Neural cell (in vitro differentiated cells): ENCODE measurements around the gene CSMD2. TPM values are rescaled to one million over a fixed set of nuclear protein-coding genes. Genes with fewer than 3 reads are reported as not detected.
A peak's percentile ranks its signal among the peaks of the same experiment; 100 is the strongest.

Experiments used
- H2AFZ ChIP-seq: fragments of 200-600, 300-800 bp; sonication (generic), shearing (Covaris generic); 2 replicates; pipeline ENCODE4 v1.6.0; 2014; ENCODE audit warnings: low read depth, mild to moderate bottlenecking, antibody characterized with exemption, low read length, moderate library complexity
- H3F3A ChIP-seq: fragments of 200-600 bp; shearing (Covaris generic); 2 replicates; pipeline ENCODE4 v1.6.1; 2016; ENCODE audit warnings: mild to moderate bottlenecking, moderate library complexity, mixed read lengths, antibody characterized with exemption, low read length; ENCODE audit not compliant: insufficient read depth, poor library complexity, severe bottlenecking
- H3K27ac ChIP-seq: fragments of 200-600, 300-800 bp; sonication (generic), shearing (Covaris generic); 2 replicates; pipeline ENCODE4 v1.5.1; 2014; ENCODE audit warnings: mild to moderate bottlenecking, low read length, moderate library complexity
- H3K27me3 ChIP-seq: fragments of 300-800, 200-600 bp; sonication (generic), shearing (Covaris generic); 2 replicates; pipeline ENCODE4 v1.6.0; 2014; ENCODE audit warnings: mild to moderate bottlenecking, low read depth, low read length, moderate library complexity; ENCODE audit not compliant: insufficient read depth
- H3K36me3 ChIP-seq: fragments of 300-800, 200-600 bp; sonication (generic), shearing (Covaris generic); 2 replicates; pipeline ENCODE4 v1.5.1; 2014; ENCODE audit warnings: mild to moderate bottlenecking, antibody characterized with exemption, low read length, moderate library complexity; ENCODE audit not compliant: insufficient read depth
- H3K4me2 ChIP-seq: fragments of 300-800, 200-600 bp; sonication (generic), shearing (Covaris generic); 2 replicates; pipeline ENCODE4 v1.6.0; 2014; ENCODE audit warnings: mild to moderate bottlenecking, low read length
- H3K4me3 ChIP-seq: fragments of 300-800, 200-600 bp; sonication (generic), shearing (Covaris generic); 2 replicates; pipeline ENCODE4 v1.5.1; 2014; ENCODE audit warnings: mild to moderate bottlenecking, low read length, moderate library complexity
- H3K79me2 ChIP-seq: fragments of 200-600 bp; shearing (Covaris generic); replicated peaks from 2 replicates; pipeline ENCODE4 v1.6.0; 2014; ENCODE audit warnings: mild to moderate bottlenecking, low read length, moderate library complexity; ENCODE audit not compliant: insufficient read depth
- H3K9ac ChIP-seq: fragments of 300-800, 200-600 bp; sonication (generic), shearing (Covaris generic); 2 replicates; pipeline ENCODE4 v1.6.1; 2016; ENCODE audit warnings: mild to moderate bottlenecking, low read length, mixed read lengths
- H3K9me2 ChIP-seq: fragments of 200-600 bp; shearing (Covaris generic); 2 replicates; pipeline ENCODE4 v1.6.1; 2016; ENCODE audit warnings: mild to moderate bottlenecking, low read length, mixed read lengths; ENCODE audit not compliant: insufficient read depth
- H3K9me3 ChIP-seq: fragments of 200-600, 300-800 bp; sonication (generic), shearing (Covaris generic); 2 replicates; pipeline ENCODE4 v1.6.1; 2016; ENCODE audit warnings: mild to moderate bottlenecking, mixed run types, low read length, moderate library complexity, mixed read lengths
- H4K20me1 ChIP-seq: fragments of 200-600 bp; shearing (Covaris generic); 2 replicates; pipeline ENCODE4 v1.6.1; 2016; ENCODE audit warnings: mild to moderate bottlenecking, mixed run types; ENCODE audit not compliant: insufficient read depth
- EP300 ChIP-seq: fragments of 450-650 bp; conservative IDR thresholded peaks from 2 replicates; pipeline ENCODE4 v1.6.1; 2014; ENCODE audit warnings: antibody characterized with exemption, mild to moderate bottlenecking, moderate library complexity; ENCODE audit not compliant: poor library complexity, severe bottlenecking
- EZH2 ChIP-seq: fragments of 200-600, 300-800 bp; shearing (Covaris generic), sonication (generic); IDR thresholded peaks from 2 replicates; pipeline ENCODE4 v1.6.1; 2014; ENCODE audit warnings: antibody characterized with exemption, low read length, borderline replicate concordance, mild to moderate bottlenecking; ENCODE audit not compliant: insufficient read depth, poor library complexity, severe bottlenecking
- MXI1 ChIP-seq: fragments of 450-650 bp; conservative IDR thresholded peaks from 2 replicates; pipeline ENCODE4 v1.6.1; 2014; ENCODE audit warnings: antibody characterized with exemption, mild to moderate bottlenecking; ENCODE audit not compliant: poor library complexity, severe bottlenecking
- POLR2AphosphoS5 ChIP-seq: IDR thresholded peaks from 2 replicates; pipeline ENCODE4 v1.6.1; 2012
- RAD21 ChIP-seq: fragments of 450-650 bp; conservative IDR thresholded peaks from 2 replicates; pipeline ENCODE4 v1.6.1; 2014; ENCODE audit warnings: antibody characterized with exemption, mild to moderate bottlenecking, moderate library complexity
- SMC3 ChIP-seq: fragments of 450-650 bp; conservative IDR thresholded peaks from 2 replicates; pipeline ENCODE4 v1.6.1; 2014; ENCODE audit warnings: antibody characterized with exemption, mild to moderate bottlenecking, moderate library complexity; ENCODE audit not compliant: poor library complexity
- TAF1 ChIP-seq: IDR thresholded peaks from 2 replicates; pipeline ENCODE4 v1.6.1; 2012; ENCODE audit warnings: low read depth
- polyA plus RNA-seq: library from polyadenylated mRNA; depleted of rRNA; stranded (reverse); fragments of >200 nt; gene quantifications from 2 replicates; pipeline ENCODE4 v1.2.3, GENCODE V29; 2014
- TF ChIP-seq, protein P1 (sequence below): fragments of 450-650 bp; IDR thresholded peaks from 2 replicates; pipeline ENCODE4 v1.5.1; 2014; ENCODE audit warnings: antibody characterized with exemption, mild to moderate bottlenecking, moderate library complexity; ENCODE audit not compliant: poor library complexity, severe bottlenecking
- TF ChIP-seq, protein P2 (sequence below): IDR thresholded peaks from 2 replicates; pipeline ENCODE4 v1.6.1; 2012; ENCODE audit warnings: borderline replicate concordance

Gene CSMD2
- polyA plus RNA-seq, 1 donor from 2014 or later: 9.6 TPM

DNA sequence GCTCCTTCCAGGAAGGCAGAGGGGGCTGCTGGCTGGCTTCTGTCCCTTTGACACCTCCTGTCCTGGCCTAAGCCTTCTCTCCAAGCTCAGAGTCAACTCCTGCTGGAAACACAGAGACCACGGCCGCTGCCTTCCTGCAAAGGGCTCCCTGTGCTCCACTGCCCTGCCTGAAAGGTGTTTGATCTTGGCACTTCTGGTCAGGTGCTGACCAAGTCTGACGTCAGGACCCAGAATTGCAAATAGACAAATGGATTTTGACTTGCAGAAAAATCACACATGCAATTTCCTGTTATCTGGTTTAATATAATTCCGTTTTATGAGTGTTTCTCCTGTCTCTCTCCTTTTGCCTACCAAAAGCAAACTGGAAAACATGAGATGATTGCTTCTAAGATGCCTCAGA lies 387.7 kb downstream of the CSMD2 start:
- TF ChIP-seq EP300 (no peak), TAF1 (no peak), POLR2AphosphoS5 (no peak)
- TF ChIP-seq, protein P1, sequence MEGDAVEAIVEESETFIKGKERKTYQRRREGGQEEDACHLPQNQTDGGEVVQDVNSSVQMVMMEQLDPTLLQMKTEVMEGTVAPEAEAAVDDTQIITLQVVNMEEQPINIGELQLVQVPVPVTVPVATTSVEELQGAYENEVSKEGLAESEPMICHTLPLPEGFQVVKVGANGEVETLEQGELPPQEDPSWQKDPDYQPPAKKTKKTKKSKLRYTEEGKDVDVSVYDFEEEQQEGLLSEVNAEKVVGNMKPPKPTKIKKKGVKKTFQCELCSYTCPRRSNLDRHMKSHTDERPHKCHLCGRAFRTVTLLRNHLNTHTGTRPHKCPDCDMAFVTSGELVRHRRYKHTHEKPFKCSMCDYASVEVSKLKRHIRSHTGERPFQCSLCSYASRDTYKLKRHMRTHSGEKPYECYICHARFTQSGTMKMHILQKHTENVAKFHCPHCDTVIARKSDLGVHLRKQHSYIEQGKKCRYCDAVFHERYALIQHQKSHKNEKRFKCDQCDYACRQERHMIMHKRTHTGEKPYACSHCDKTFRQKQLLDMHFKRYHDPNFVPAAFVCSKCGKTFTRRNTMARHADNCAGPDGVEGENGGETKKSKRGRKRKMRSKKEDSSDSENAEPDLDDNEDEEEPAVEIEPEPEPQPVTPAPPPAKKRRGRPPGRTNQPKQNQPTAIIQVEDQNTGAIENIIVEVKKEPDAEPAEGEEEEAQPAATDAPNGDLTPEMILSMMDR: no peak
- Histone ChIP-seq H3K36me3 (peaks cover 5% of the 10 kb centered on the region), H3K79me2 (no peaks in the 10 kb centered on the region), H4K20me1 (no peaks in the 10 kb centered on the region), H3F3A (no peaks in the 10 kb centered on the region), H3K9me3 (no peaks in the 10 kb centered on the region), H3K4me2 (no peak overlapping the region), H3K9ac (no peak overlapping the region), H2AFZ (no peak overlapping the region), H3K27me3 (no peaks in the 10 kb centered on the region), H3K27ac (no peak overlapping the region), H3K9me2 (no peaks in the 10 kb centered on the region), H3K4me3 (no peak overlapping the region)

DNA sequence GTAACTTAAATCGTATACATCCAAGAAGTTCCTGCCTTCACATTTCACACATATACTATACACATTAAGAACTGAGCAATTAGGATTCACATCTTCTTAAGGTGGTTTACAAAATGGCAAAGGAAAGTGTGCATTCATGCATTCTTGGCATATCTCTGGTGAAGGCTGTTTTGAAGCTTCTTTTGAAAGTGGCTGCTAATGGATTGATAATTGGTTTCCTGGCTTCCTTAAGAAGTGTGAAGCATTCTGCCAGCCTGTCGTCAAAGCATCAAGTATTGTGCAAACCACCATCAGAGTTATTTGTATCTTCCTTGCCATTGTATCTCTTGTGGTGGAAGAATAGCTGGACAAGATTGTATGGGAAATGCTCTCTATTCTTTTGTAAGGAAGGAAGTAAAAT lies 396.2 kb downstream of the CSMD2 start:
- TF ChIP-seq POLR2AphosphoS5 (peak; percentile 48), EP300 (peak; percentile 46), RAD21 (no peak)
- no peak overlapping the region for H3K4me2 ChIP-seq
- H4K20me1 ChIP-seq: no peaks in the 10 kb centered on the region

DNA sequence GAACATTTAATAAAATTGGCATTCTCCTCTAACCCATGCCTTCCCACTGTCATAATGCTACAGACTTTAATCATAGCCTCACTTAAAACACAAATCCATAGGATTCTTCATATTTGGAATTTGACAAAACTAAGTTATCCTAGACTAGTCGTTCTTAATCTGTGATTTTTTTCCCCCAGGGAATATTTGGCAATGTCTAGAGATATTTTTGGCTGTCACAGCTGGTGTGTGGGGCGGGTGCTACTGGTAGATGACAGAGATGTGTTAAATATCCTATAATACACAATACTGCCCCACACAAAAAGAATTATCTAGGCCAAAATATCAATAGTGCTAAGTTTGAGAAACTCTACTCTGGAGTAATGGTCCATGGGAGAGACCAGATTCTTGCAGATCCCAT lies 396.9 kb downstream of the CSMD2 start:
- Histone ChIP-seq H3K4me3 (no peak overlapping the region), H3K27me3 (no peaks in the 10 kb centered on the region), H3F3A (peaks cover 4% of the 10 kb centered on the region), H4K20me1 (no peaks in the 10 kb centered on the region), H2AFZ (no peak overlapping the region), H3K4me2 (no peak overlapping the region), H3K36me3 (peaks cover 8% of the 10 kb centered on the region), H3K79me2 (no peaks in the 10 kb centered on the region), H3K27ac (no peak overlapping the region), H3K9me3 (no peaks in the 10 kb centered on the region), H3K9ac (no peak overlapping the region), H3K9me2 (no peaks in the 10 kb centered on the region)
- TF ChIP-seq RAD21: no peak

More for the DNA sequence above, 396.2 kb downstream of the CSMD2 start:
- peaks cover 8% of the 10 kb centered on the region for H3K36me3 ChIP-seq
- H3K4me3 ChIP-seq: peak overlapping the region; percentile 15
- no peak overlapping the region for H2AFZ ChIP-seq
- H3K9me3 ChIP-seq: no peaks in the 10 kb centered on the region
- no peaks in the 10 kb centered on the region for H3K27me3 ChIP-seq
- no peaks in the 10 kb centered on the region for H3K79me2 ChIP-seq
- H3K9me2 ChIP-seq: no peaks in the 10 kb centered on the region
- peak overlapping the region; percentile 59 for H3K27ac ChIP-seq
- no peak overlapping the region for H3K9ac ChIP-seq
- H3F3A ChIP-seq: peaks cover 4% of the 10 kb centered on the region

DNA sequence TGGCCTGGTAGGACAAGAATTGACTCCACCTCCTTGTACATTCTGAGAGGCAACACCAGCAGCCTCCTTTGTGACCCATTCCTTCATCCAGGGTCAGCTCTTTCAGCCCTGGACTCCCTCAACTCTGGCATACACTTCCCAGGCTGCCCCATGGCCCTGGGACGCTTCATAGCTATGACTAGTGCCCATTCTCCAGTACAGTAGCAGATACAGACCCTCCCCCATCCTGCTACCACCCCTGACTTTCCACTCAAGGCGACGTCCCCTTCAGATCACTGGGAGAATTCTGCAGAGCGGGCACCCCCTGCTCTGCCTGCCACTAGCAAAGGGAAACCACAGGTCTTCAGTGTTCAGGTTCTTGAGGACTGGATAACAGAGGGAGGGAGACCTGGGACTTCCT lies 400.9 kb downstream of the CSMD2 start:
- Histone ChIP-seq H3F3A (no peaks in the 10 kb centered on the region), H3K9me2 (no peaks in the 10 kb centered on the region), H3K4me3 (no peak overlapping the region), H4K20me1 (no peaks in the 10 kb centered on the region), H3K27ac (no peak overlapping the region), H3K79me2 (no peaks in the 10 kb centered on the region), H3K27me3 (no peaks in the 10 kb centered on the region), H3K9me3 (no peaks in the 10 kb centered on the region), H3K9ac (no peak overlapping the region), H3K4me2 (no peak overlapping the region), H2AFZ (no peak overlapping the region), H3K36me3 (no peaks in the 10 kb centered on the region)
- TF ChIP-seq RAD21 (no peak), TAF1 (no peak), MXI1 (no peak), SMC3 (no peak), EP300 (no peak), EZH2 (no peak), POLR2AphosphoS5 (no peak)
- TF ChIP-seq, protein P2, sequence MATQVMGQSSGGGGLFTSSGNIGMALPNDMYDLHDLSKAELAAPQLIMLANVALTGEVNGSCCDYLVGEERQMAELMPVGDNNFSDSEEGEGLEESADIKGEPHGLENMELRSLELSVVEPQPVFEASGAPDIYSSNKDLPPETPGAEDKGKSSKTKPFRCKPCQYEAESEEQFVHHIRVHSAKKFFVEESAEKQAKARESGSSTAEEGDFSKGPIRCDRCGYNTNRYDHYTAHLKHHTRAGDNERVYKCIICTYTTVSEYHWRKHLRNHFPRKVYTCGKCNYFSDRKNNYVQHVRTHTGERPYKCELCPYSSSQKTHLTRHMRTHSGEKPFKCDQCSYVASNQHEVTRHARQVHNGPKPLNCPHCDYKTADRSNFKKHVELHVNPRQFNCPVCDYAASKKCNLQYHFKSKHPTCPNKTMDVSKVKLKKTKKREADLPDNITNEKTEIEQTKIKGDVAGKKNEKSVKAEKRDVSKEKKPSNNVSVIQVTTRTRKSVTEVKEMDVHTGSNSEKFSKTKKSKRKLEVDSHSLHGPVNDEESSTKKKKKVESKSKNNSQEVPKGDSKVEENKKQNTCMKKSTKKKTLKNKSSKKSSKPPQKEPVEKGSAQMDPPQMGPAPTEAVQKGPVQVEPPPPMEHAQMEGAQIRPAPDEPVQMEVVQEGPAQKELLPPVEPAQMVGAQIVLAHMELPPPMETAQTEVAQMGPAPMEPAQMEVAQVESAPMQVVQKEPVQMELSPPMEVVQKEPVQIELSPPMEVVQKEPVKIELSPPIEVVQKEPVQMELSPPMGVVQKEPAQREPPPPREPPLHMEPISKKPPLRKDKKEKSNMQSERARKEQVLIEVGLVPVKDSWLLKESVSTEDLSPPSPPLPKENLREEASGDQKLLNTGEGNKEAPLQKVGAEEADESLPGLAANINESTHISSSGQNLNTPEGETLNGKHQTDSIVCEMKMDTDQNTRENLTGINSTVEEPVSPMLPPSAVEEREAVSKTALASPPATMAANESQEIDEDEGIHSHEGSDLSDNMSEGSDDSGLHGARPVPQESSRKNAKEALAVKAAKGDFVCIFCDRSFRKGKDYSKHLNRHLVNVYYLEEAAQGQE: no peak
- TF ChIP-seq, protein P1: no peak
